Neutrophil (primary cell): ENCODE measurements around the gene OSBPL6.

ENCODE experiments used
- H3K27ac ChIP-seq: fragments of 200-600 bp; sonication (generic); 2 replicates; pipeline ENCODE4 v1.5.1; 2016; ENCODE audit warnings: mild to moderate bottlenecking, moderate library complexity
- H3K27me3 ChIP-seq: fragments of 200-600 bp; sonication (generic); 2 replicates; pipeline ENCODE4 v1.6.0; 2016; ENCODE audit warnings: mild to moderate bottlenecking
- H3K36me3 ChIP-seq: fragments of 200-600 bp; sonication (generic); 2 replicates; pipeline ENCODE4 v1.5.1; 2017
- H3K4me1 ChIP-seq, 2 experiments: fragments of 200-600 bp in 1 of 2; sonication (generic) in 1 of 2; 1 replicate in 1 of 2; 2 replicates in 1 of 2; pipeline versions ENCODE4 v1.5.1 to v1.6.1; 2013 to 2016; ENCODE audit warnings: low read depth in 1 of 2, low read length in 1 of 2, mild to moderate bottlenecking in 1 of 2, moderate library complexity in 1 of 2; ENCODE audit not compliant: control insufficient read depth in 1 of 2, insufficient read depth in 1 of 2
- H3K4me3 ChIP-seq, 2 experiments: fragments of 200-600 bp in 1 of 2; sonication (generic) in 1 of 2; 1 replicate in 1 of 2; 2 replicates in 1 of 2; pipeline ENCODE4 v1.5.1; 2013 to 2016; ENCODE audit warnings: low read depth in 1 of 2, low read length in 1 of 2, mild to moderate bottlenecking in 1 of 2, moderate library complexity in 1 of 2
- H3K9me3 ChIP-seq: fragments of 200-600 bp; sonication (generic); 2 replicates; pipeline ENCODE4 v1.5.1; 2016
- CTCF ChIP-seq: fragments of 200-600 bp; sonication (generic); IDR thresholded peaks from 2 replicates; pipeline ENCODE4 v1.5.1; 2016; ENCODE audit warnings: antibody characterized with exemption

The OSBPL6 gene

GRCh38 chr2:178257127-178257526 lies 62.8 kb downstream of the OSBPL6 start:
- Histone ChIP-seq H3K4me1 (no peaks in the 10 kb centered on the region), H3K27me3 (no peaks in the 10 kb centered on the region), H3K9me3 (no peaks in the 10 kb centered on the region), H3K36me3 (no peaks in the 10 kb centered on the region), H3K27ac (no peak overlapping the region), H3K4me3 (no peak overlapping the region)
- TF ChIP-seq CTCF, result no peak

- Histone ChIP-seq H3K36me3 (no peaks in the 10 kb centered on the region), H3K27ac (no peak overlapping the region), H3K4me1 (no peaks in the 10 kb centered on the region), H3K4me3 (no peak overlapping the region), H3K27me3 (no peaks in the 10 kb centered on the region), H3K9me3 (no peaks in the 10 kb centered on the region)
- TF ChIP-seq CTCF, result no peak
These were observed 64.6 kb downstream of the OSBPL6 start for GRCh38 chr2:178258916-178259315.

GRCh38 chr2:178263159-178263860 lies 69.0 kb downstream of the OSBPL6 start:
- Histone ChIP-seq H3K4me1 (no peaks in the 10 kb centered on the region), H3K36me3 (no peaks in the 10 kb centered on the region), H3K27me3 (no peaks in the 10 kb centered on the region), H3K4me3 (no peak overlapping the region), H3K27ac (no peak overlapping the region), H3K9me3 (no peaks in the 10 kb centered on the region)
- no peak for TF ChIP-seq CTCF

- Histone ChIP-seq H3K4me3 (no peak overlapping the region), H3K27me3 (no peaks in the 10 kb centered on the region), H3K27ac (no peak overlapping the region), H3K4me1 (no peaks in the 10 kb centered on the region), H3K9me3 (no peaks in the 10 kb centered on the region), H3K36me3 (no peaks in the 10 kb centered on the region)
- no peak for TF ChIP-seq CTCF
These were observed 69.9 kb downstream of the OSBPL6 start for GRCh38 chr2:178264211-178264610.

GRCh38 chr2:178265851-178266250 lies 71.5 kb downstream of the OSBPL6 start:
- no peak overlapping the region for H3K27ac ChIP-seq
- no peaks in the 10 kb centered on the region for H3K27me3 ChIP-seq
- no peaks in the 10 kb centered on the region for H3K4me1 ChIP-seq
- TF ChIP-seq CTCF, result no peak
- no peaks in the 10 kb centered on the region for H3K36me3 ChIP-seq
- no peaks in the 10 kb centered on the region for H3K9me3 ChIP-seq
- no peak overlapping the region for H3K4me3 ChIP-seq
